Left lung (tissue), 10 donors: Measurements from ENCODE around the gene CHRDL2. TPM values are rescaled to one million over a fixed set of nuclear protein-coding genes. Genes with fewer than 3 reads are reported as not detected.

ENCODE experiments used
- ATAC-seq: fragments of 200-7000 bp; cut with Tn5 transposase; one replicate; pipeline ENCODE4 v1.9.1; 2020; ENCODE audit warnings: moderate library complexity
- DNase-seq, 4 donors: peaks; one replicate each; pipeline ENCODE4 v3.0.0-alpha.2; 2013 to 2020
- H3K27ac ChIP-seq, 2 donors: fragments of 200-600 bp; sonication (generic) in 1 of 2; one replicate each; pipeline versions ENCODE4 v1.5.0 to v1.8.0; 2020 to 2021
- H3K27me3 ChIP-seq, 2 donors: fragments of 200-600 bp; sonication (generic) in 1 of 2; one replicate each; pipeline versions ENCODE4 v1.5.0 to v1.8.0; 2020 to 2021
- H3K36me3 ChIP-seq, 2 donors: fragments of 200-600 bp; sonication (generic) in 1 of 2; one replicate each; pipeline versions ENCODE4 v1.5.0 to v1.8.0; 2020 to 2021
- H3K4me1 ChIP-seq, 2 donors: fragments of 200-600 bp; one replicate each; pipeline ENCODE4 v1.8.0; 2021
- H3K4me3 ChIP-seq, 2 donors: fragments of 200-600 bp; sonication (generic) in 1 of 2; one replicate each; pipeline versions ENCODE4 v1.5.0 to v1.8.0; 2020 to 2021; ENCODE audit warnings: mild to moderate bottlenecking in 1 of 2
- H3K9me3 ChIP-seq, 2 donors: fragments of 200-600 bp; sonication (generic) in 1 of 2; one replicate each; pipeline versions ENCODE4 v1.5.0 to v1.8.0; 2020 to 2021
- intact Hi-C, 2 donors: fragments of 100-400 bp; cut with DNase I; formaldehyde crosslinking; loops; one replicate each; pipeline versions ENCODE4 v1.11.2 to v1.14.2; 2022
- polyA plus RNA-seq, 6 donors: library from polyadenylated mRNA; unstranded; fragments of 120-200 nt; gene quantifications; one replicate each; pipeline ENCODE4 v1.2.1, GENCODE V29; 2013; ENCODE audit not compliant: insufficient read length in 6 of 6
- total RNA-seq, 2 donors: library from RNA; stranded (reverse); fragmentation: NEBNext Ultra II Directional; extraction: Animal tissue kit (Norgen Biotek cat#: 25700); gene quantifications; one replicate each; pipeline ENCODE4 v1.2.1, GENCODE V29; 2021
- TF ChIP-seq, protein P1 (sequence below), 2 donors: fragments of 200-600 bp; sonication (generic) in 1 of 2; IDR thresholded peaks; one replicate each; pipeline versions ENCODE4 v1.5.0 to v1.8.0; 2021; ENCODE audit warnings: antibody characterized with exemption in 2 of 2
- donor health status: DM: no; HTN: yes; CAD: no.
- donor health status: DM: no; HTN: no; CAD: no.

The CHRDL2 gene
- total and polyA plus RNA-seq, 8 donors = 0.48 to 5.2 (median 0.69) TPM

DNA sequence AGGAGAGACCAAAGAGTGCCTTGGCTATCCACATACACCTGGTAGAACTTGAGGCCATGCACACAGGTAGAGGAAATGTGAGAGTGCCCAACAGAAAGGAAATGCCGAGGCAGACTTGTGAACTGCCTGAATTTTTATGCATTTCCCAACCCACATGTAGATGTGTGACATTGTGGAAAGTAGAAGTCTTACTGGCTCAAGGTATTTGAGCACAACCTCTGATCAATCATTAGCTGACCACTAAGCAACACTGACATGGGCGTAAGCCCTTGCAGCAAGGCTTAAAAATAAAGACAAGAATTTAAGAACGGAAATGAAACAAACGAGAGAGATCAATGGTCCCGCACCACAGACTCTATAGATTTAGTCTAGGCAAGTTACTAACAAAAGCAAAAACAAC, 76.2 kb downstream of the CHRDL2 start:
- H3K9me3 ChIP-seq = peaks cover 0 to 5% of the 10 kb centered on the region in 2 donors
- no peak for ATAC-seq
- TF ChIP-seq, protein P1, sequence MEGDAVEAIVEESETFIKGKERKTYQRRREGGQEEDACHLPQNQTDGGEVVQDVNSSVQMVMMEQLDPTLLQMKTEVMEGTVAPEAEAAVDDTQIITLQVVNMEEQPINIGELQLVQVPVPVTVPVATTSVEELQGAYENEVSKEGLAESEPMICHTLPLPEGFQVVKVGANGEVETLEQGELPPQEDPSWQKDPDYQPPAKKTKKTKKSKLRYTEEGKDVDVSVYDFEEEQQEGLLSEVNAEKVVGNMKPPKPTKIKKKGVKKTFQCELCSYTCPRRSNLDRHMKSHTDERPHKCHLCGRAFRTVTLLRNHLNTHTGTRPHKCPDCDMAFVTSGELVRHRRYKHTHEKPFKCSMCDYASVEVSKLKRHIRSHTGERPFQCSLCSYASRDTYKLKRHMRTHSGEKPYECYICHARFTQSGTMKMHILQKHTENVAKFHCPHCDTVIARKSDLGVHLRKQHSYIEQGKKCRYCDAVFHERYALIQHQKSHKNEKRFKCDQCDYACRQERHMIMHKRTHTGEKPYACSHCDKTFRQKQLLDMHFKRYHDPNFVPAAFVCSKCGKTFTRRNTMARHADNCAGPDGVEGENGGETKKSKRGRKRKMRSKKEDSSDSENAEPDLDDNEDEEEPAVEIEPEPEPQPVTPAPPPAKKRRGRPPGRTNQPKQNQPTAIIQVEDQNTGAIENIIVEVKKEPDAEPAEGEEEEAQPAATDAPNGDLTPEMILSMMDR (IDR thresholded peaks at IDR 0.05) = no peak
- no peak for DNase-seq
- peaks cover 0 to 15% of the 10 kb centered on the region in 2 donors for H3K36me3 ChIP-seq
- no peaks in the 10 kb centered on the region for H3K4me1 ChIP-seq
- no peak overlapping the region for H3K27ac ChIP-seq
- intact Hi-C loops = no loop called here
- H3K27me3 ChIP-seq = no peaks in the 10 kb centered on the region
- no peak overlapping the region for H3K4me3 ChIP-seq

DNA sequence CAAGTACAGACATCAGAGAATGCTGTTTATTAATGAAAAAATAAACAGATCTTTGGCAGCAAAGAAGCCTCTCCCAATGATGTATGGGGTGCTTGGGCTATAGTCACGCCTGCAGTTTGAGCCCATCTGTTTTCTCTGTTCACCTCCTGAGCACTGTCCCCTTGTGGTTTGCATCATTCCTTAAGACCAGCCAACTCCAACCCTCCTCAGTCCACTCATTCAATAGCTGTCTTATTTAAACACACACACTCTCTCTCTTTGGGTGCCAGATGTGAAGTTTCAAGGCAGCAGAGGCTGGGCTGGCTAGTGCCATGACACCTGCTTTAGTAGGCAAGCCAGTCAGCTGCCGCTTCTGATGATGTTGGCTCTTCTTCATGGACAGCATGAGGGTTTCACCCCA, 80.7 kb downstream of the CHRDL2 start:
- DNase-seq = peak in 2 of 4 donors; percentile 39 to 47

DNA sequence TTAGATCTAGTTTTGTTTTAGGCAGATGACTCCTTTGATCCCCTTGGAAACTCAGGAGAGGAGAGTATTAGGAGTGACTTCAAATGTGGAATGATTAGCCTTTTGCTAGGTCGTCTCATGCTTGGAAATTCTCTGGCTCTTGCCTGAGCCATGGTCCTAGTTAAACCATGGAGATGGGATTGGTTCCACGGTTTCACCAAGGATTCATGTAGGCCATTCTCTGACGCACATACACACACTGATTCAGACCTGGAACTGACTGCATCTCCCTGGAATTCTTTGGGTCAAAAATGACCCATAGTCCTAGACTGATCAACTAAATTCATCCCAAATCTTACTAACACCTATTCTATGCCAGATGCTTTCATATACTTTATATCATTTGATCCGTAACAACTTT, 82.3 kb downstream of the CHRDL2 start:
- TF ChIP-seq, protein P1 (IDR thresholded peaks at IDR 0.05) = no peak
- Histone ChIP-seq H3K36me3 (peaks cover 0 to 30% of the 10 kb centered on the region in 2 donors), H3K4me3 (no peak overlapping the region), H3K27ac (no peak overlapping the region), H3K4me1 (no peaks in the 10 kb centered on the region), H3K9me3 (no peaks in the 10 kb centered on the region), H3K27me3 (no peaks in the 10 kb centered on the region)
- ATAC-seq (no peak), DNase-seq (no peak)
- intact Hi-C loops = no loop called here

More for the DNA sequence above, 80.7 kb downstream of the CHRDL2 start:
- ATAC-seq = peak; percentile 67
- TF ChIP-seq, protein P1 (IDR thresholded peaks at IDR 0.05) = no peak
- no peaks in the 10 kb centered on the region for H3K4me1 ChIP-seq
- peaks cover 0 to 23% of the 10 kb centered on the region in 2 donors for H3K36me3 ChIP-seq
- no peak overlapping the region for H3K27ac ChIP-seq
- no peaks in the 10 kb centered on the region for H3K27me3 ChIP-seq
- no peaks in the 10 kb centered on the region for H3K9me3 ChIP-seq
- no peak overlapping the region for H3K4me3 ChIP-seq
- intact Hi-C loops = no loop called here

DNA sequence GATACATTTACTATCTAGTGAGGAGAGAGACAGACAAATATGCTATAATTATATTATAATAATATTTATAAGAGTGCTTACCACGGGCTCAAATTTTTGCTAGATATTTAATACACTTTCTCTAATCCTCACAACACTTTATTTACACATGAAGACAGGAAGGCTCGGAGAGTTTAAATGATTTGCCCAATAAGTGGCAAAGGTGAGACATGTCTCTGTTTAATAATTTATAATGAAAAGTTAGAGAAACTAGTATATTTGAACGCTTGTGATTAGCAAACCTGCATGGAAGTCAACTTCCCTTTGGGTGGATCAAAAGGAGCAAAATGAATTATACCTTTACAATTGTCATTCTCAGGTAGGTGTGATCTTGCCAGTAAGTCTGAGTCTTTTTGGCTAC, 83.4 kb downstream of the CHRDL2 start:
- no peaks in the 10 kb centered on the region for H3K27me3 ChIP-seq
- H3K9me3 ChIP-seq = no peaks in the 10 kb centered on the region
- TF ChIP-seq, protein P1 (IDR thresholded peaks at IDR 0.05) = no peak
- H3K4me1 ChIP-seq = no peaks in the 10 kb centered on the region
- no peak for DNase-seq
- intact Hi-C loops = no loop called here
- peaks cover 0 to 33% of the 10 kb centered on the region in 2 donors for H3K36me3 ChIP-seq
- no peak for ATAC-seq
- H3K27ac ChIP-seq = no peak overlapping the region
- H3K4me3 ChIP-seq = no peak overlapping the region

DNA sequence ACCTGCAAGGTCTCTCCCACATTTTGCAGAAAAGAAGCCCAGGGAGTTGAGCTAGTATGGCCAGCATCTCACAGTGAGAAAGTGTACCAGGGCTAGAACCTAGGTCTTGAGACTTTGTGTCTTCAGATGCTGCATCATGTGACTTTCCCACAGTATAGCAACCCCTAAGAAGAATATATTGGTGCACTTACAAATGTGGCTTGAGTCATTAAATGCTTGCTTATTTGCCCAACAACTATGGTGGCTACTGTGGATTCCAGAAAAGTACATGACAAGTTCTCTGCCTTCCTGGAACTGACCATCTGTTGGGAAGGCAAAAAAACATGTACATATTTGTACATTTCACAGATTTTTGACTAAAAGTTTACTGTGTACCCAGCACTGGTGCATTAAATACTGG, 83.8 kb downstream of the CHRDL2 start:
- no peak for DNase-seq
- TF ChIP-seq, protein P1 (IDR thresholded peaks at IDR 0.05) = no peak
- no peak for ATAC-seq
- Histone ChIP-seq H3K27ac (no peak overlapping the region), H3K4me3 (no peak overlapping the region), H3K4me1 (no peaks in the 10 kb centered on the region), H3K27me3 (no peaks in the 10 kb centered on the region), H3K36me3 (peaks cover 0 to 33% of the 10 kb centered on the region in 2 donors), H3K9me3 (no peaks in the 10 kb centered on the region)
- intact Hi-C loops = no loop called here
